Iris pigment epithelial cell (primary cell): ENCODE results near the gene NMNAT2.
A peak's percentile ranks its signal among the peaks of the same experiment; 100 is the strongest.

Experiments used
- DNase-seq: peaks from one replicate; pipeline ENCODE4 v3.0.0-alpha.2; 2011; ENCODE audit warnings: low read depth

Gene NMNAT2

DNA sequence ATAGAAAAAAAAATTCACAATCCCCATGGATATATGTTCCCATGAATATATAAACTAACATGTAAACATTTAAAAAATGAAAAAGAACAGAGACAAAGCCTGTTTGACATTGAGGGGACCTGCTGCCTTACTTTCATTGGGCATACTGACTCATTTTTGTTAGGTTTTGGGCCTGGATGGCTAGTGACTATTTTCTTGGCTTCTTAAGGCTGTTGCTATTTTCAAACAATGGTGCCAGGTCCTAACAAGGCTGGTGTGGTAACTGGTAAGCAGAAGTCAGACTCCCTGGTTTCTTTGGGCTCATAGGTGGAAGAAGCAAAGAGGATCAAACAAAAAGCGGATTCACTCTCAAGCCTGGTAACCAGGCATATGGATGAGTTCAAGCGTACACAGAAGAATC, 181.1 kb downstream of the NMNAT2 start:
- no peak for DNase-seq

DNA sequence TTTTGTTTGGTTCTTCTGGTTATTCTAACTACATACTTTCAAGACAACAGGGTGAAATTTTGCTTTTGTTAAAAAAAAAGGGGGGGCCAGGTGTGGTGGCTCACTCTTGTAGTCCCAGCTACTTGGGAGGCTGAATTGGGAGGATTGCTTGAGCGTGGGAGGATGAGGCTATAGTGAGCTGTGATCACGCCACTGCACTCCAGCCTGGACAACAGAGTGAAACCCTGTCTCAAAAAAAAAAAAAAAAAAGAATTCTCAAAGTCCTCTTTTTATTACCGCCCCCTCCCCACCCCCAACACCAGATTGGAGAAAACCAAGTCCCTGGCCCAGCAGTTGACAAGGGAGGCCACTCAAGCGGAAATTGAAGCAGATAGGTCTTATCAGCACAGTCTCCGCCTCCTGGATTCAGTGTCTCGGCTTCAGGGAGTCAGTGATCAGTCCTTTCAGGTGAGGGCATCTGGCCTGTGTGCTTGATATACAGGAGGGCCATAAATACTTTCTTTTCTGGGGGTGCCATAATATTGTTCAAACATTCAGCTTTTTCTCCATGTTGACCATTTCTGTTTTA, 181.9 kb downstream of the NMNAT2 start:
- no peak for DNase-seq

DNA sequence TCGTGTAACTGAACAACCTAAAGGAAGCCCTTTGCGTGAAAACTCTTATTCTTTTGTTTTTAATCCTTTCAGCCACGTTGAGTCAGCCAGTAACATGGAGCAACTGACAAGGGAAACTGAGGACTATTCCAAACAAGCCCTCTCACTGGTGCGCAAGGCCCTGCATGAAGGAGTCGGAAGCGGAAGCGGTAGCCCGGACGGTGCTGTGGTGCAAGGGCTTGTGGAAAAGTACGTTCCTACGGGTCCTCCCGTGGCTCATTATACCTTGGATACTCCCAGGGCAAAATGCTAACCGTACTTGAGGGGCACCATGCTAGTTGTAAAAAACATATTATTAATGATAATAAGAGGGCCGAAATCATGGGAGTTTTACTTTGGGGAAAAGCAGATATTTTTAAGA, 182.7 kb downstream of the NMNAT2 start:
- DNase-seq: no peak

DNA sequence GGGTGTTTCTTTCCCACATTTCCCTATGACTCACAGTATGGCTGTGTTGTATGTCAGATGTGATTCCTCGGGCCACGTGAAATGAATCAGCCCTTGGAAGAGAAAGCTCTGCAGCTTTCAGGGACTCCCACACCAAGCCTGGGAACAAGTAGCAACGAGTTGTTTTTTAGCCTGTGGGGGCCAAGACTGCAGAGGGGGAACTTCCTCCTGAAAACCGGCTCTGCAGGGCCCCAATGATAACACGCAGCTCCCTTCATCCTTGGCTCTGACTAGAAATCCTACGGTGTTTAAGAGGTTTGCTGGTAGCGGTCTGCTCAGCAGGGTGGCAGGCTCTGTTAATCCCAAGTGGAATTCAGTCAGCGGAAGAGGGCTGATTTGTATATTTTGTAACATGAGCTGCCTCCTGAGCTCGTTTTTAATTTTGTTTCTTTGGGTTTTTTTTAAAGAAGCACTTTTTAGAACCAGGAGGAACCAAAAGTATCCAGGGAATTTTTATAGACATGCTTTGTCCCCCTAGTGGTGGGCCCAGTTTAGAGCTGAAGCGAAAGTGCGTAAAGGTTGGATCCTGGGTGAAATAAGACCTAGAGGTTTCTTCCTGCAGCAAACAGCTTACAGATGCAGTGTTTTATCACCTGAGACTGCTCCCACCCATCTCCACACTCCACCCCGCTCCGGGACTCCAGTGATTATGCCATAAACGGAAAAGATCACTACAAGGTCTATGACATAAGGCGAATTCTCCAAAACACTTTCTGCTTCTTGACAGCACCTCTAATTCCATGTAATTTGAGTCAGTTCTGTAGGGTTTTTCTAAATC, 183.3 kb downstream of the NMNAT2 start:
- DNase-seq: peak; percentile 97

GRCh38 chr1:183233113-183233512, 185.1 kb downstream of the NMNAT2 start:
- no peak for DNase-seq

- DNase-seq: no peak
Observed at GRCh38 chr1:183231545-183231944, 186.6 kb downstream of the NMNAT2 start.

DNA sequence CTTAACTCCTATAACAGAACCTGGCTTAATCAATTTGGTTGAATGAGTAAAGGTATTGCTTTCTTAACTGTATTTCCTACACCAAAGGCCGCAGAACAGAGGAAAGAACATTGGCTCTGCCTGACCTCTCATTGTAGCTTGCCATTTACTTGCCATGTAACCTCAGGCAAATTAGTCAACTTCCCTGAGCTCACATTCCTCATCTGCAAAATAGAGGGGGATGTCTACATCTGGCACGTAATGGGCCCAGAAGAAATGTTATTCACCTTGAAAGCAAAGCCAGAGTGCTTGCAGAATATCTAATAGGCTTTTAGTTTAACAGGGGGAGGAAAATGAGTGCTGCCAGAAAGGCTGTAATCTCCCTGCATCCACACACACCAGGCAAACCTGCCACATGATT, 187.8 kb downstream of the NMNAT2 start:
- peak; percentile 48 for DNase-seq

DNA sequence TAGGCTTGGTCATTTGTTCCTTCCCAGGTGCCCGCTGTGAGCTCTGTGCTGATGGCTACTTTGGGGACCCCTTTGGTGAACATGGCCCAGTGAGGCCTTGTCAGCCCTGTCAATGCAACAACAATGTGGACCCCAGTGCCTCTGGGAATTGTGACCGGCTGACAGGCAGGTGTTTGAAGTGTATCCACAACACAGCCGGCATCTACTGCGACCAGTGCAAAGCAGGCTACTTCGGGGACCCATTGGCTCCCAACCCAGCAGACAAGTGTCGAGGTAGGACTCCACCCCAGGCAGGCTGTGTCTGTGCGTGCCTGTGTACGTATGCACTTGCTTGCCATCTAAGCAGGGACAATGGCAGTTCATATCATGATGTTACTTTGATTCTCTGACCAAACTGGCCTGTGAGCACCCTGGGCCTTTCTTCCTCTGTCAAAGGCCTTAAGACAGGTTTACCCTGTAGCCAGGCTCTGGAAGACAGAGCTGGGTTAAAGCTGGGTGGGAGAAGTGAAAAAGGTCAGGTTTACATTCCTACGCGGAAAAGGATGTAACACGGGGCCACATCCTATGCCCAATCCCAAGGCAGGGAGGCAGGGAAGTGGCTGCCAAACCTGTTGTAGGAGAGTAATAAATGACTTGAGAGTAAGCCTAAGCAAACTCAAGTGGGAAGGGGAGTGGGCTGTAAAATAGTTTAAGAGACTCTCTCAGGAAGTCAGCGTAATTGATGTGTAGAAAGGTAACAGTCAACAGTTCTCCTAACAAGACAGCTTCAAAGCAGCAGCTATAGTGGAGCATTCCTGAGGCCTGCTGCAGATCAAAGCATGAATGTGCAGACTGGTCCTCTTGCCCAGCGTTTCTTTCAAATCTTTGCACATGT, 189.6 kb downstream of the NMNAT2 start:
- no peak for DNase-seq

DNA sequence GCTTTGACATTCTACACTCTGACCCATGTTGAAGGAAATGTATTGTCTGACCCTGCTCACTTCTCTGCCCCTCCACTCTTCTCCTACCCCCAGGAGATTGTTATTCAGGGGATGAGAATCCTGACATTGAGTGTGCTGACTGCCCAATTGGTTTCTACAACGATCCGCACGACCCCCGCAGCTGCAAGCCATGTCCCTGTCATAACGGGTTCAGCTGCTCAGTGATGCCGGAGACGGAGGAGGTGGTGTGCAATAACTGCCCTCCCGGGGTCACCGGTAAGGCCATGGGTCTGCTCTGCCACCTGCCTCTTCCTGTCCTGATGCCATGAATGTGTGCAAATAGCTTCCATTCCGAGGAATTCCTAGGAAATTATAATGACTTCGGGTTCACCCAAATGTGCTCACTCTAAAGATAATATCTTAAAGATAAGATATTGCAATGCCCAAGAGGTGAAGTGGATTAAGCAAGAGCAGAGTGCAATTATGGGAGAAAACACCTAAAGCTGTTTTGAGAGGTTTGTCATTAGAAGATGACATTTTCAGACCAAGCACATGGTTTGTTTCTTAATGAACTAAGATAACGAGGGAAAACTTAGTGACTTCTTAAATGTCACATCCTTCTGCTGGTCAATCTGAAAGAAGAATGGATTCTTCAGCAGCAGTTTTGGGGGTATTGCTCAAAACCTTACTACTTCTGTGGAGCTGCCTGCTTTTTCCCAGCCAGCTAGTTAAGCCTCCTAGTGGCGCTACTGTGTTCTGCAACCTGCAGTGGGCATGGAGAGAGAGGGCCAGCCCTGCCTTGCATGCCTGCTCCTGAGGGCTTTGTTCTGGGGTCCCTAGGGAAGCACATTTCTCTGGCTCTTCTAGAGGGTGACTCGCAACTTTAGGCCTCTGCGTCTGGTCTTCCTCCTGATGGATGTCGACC, 190.5 kb downstream of the NMNAT2 start:
- peak; percentile 51 for DNase-seq

- DNase-seq: no peak
Observed at GRCh38 chr1:183226963-183227362, 191.2 kb downstream of the NMNAT2 start.

DNA sequence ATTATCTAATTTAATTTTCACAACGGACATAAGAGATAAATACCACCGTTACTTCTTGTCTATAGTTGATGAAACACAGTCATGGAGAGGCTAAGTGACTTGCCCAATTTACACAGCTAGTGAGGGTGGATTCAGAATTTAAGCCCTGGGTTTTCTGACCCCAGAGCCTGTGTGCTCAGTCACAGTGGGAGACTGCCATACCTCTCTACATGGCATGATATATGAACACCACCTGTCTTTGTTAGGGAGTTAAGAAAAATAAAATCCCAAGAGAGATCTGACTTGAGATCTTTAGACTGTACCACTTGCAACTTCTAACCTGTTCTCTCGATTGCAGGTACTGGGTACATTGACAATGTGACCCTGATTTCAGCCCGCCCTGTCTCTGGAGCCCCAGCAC, 191.8 kb downstream of the NMNAT2 start:
- DNase-seq: no peak

DNA sequence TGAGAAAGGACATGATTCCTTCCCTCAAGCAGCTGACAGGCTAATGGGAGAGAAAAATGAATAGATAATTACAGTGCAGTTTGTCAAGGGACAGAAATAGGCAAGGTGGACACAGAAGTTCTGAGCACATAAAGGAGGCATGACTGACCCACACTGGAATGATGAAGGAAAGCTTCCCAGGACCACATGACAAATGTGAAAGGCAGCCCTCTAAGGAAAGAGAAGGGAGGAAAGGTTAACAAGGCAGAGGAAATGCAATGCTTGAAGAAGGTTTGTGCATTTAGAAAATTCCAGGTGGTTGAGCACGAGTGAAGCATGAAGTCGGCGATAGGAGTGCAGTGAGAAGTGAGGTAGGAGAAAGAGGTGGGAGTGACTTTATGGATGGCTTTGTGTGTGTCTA, 194.7 kb downstream of the NMNAT2 start:
- DNase-seq: no peak

- no peak for DNase-seq
Observed at GRCh38 chr1:183222909-183223308, 195.3 kb downstream of the NMNAT2 start.

- DNase-seq: no peak
Observed at GRCh38 chr1:183219616-183220009, 198.6 kb downstream of the NMNAT2 start.

GRCh38 chr1:183218971-183219615, 199.1 kb downstream of the NMNAT2 start:
- no peak for DNase-seq

DNA sequence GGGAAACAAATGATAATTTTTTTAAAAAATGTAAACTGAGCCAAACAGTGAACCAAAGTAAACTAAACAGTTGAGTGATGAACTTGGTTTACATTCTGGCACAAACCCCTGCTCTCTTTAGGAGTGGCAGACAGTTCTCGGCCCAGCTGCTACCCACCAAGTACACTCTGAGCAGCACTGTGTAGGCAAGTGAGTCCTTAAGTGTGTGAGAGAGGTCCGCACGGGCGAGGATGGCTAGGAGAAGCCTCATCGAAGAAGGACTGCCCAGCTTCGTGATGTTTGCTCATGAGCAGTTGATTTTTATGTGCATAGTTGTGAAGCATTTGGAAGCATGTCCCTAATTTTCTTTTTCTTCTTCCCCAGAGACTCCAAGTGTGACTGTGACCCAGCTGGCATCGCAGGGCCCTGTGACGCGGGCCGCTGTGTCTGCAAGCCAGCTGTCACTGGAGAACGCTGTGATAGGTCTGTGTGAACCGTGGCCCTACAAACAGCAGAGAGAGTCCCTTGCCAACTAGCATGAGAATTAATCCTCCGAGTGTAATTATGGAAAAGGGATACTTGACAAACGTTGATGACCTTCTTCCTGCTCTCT, 200.1 kb downstream of the NMNAT2 start:
- no peak for DNase-seq

- no peak for DNase-seq
Observed at GRCh38 chr1:183215936-183216335, 202.2 kb downstream of the NMNAT2 start.

- no peak for DNase-seq
Observed at GRCh38 chr1:183215076-183215720, 203.0 kb downstream of the NMNAT2 start.

GRCh38 chr1:183214021-183214970, 203.9 kb downstream of the NMNAT2 start:
- DNase-seq: no peak
